ENCODE data around the gene PROSER3. TPM values are rescaled to one million over a fixed set of nuclear protein-coding genes. Genes with fewer than 3 reads are reported as not detected.

Gene PROSER3
- total and polyA plus RNA-seq, 2 experiments from 2014 or later = 21.8 to 28.0 TPM

DNA sequence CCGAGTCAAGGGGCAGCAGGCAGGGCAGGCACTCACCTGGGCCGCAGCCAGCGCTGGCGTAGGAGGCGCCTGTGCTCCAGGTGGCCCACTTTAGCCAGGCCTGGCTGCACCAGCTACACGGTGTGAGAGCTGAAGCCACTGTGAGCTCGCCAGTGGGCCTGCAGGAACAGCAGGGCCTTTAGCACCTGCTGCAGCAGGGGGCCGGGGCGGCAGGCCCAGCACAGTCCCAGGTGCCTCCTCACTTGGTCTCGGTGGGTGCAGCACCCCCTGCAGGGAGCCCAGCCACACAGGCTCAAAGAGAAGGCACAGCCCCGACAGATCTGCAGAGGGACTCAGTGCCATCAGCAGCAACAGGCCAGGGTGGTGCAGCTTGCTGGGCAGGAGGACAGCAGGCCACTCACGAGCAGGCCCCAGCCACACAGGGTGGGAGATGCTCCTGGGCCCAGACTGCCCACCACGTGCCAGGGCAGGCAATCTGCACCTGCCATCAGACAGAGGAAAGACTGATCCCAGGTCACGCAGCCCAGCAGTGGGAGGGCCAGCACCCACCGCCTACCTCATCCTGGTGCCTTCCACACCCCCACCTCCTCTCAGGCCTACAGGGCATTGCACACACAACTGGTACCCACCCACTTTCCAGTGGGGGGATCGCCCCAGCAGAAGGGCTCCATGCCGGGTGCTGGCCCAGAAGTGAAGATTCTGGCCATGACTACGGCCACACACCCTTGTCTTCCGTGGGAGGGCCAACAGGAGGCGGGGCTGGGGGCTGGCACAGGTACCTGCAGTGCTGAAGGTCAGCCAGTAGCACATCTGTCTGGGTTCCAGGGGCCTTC is 33.2 kb downstream of the PROSER3 start:
- H3K27me3 Mint-ChIP-seq (ENCODE audit: insufficient read depth, low read depth, poor library complexity) = peaks cover 17% of the 10 kb centered on the region

More for the DNA sequence above, 33.2 kb downstream of the PROSER3 start:
- TF ChIP-seq, protein P1, sequence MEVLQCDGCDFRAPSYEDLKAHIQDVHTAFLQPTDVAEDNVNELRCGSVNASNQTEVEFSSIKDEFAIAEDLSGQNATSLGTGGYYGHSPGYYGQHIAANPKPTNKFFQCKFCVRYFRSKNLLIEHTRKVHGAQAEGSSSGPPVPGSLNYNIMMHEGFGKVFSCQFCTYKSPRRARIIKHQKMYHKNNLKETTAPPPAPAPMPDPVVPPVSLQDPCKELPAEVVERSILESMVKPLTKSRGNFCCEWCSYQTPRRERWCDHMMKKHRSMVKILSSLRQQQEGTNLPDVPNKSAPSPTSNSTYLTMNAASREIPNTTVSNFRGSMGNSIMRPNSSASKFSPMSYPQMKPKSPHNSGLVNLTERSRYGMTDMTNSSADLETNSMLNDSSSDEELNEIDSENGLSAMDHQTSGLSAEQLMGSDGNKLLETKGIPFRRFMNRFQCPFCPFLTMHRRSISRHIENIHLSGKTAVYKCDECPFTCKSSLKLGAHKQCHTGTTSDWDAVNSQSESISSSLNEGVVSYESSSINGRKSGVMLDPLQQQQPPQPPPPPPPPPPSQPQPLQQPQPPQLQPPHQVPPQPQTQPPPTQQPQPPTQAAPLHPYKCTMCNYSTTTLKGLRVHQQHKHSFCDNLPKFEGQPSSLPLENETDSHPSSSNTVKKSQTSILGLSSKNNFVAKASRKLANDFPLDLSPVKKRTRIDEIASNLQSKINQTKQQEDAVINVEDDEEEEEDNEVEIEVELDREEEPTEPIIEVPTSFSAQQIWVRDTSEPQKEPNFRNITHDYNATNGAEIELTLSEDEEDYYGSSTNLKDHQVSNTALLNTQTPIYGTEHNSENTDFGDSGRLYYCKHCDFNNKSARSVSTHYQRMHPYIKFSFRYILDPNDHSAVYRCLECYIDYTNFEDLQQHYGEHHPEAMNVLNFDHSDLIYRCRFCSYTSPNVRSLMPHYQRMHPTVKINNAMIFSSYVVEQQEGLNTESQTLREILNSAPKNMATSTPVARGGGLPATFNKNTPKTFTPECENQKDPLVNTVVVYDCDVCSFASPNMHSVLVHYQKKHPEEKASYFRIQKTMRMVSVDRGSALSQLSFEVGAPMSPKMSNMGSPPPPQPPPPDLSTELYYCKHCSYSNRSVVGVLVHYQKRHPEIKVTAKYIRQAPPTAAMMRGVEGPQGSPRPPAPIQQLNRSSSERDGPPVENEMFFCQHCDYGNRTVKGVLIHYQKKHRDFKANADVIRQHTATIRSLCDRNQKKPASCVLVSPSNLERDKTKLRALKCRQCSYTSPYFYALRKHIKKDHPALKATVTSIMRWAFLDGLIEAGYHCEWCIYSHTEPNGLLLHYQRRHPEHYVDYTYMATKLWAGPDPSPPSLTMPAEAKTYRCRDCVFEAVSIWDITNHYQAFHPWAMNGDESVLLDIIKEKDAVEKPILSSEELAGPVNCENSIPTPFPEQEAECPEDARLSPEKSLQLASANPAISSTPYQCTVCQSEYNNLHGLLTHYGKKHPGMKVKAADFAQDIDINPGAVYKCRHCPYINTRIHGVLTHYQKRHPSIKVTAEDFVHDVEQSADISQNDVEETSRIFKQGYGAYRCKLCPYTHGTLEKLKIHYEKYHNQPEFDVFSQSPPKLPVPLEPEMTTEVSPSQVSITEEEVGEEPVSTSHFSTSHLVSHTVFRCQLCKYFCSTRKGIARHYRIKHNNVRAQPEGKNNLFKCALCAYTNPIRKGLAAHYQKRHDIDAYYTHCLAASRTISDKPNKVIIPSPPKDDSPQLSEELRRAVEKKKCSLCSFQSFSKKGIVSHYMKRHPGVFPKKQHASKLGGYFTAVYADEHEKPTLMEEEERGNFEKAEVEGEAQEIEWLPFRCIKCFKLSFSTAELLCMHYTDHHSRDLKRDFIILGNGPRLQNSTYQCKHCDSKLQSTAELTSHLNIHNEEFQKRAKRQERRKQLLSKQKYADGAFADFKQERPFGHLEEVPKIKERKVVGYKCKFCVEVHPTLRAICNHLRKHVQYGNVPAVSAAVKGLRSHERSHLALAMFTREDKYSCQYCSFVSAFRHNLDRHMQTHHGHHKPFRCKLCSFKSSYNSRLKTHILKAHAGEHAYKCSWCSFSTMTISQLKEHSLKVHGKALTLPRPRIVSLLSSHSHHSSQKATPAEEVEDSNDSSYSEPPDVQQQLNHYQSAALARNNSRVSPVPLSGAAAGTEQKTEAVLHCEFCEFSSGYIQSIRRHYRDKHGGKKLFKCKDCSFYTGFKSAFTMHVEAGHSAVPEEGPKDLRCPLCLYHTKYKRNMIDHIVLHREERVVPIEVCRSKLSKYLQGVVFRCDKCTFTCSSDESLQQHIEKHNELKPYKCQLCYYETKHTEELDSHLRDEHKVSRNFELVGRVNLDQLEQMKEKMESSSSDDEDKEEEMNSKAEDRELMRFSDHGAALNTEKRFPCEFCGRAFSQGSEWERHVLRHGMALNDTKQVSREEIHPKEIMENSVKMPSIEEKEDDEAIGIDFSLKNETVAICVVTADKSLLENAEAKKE (CRISPR knock-in tag; IDR thresholded peaks at IDR 0.05) = no peak
- no peak for TF ChIP-seq CREB1 (CRISPR knock-in tag; IDR thresholded peaks at IDR 0.05; ENCODE audit: low read depth)
- no peak for TF ChIP-seq STAT1 (IDR thresholded peaks at IDR 0.05; ENCODE audit: unreplicated experiment)
- TF ChIP-seq, protein P2, sequence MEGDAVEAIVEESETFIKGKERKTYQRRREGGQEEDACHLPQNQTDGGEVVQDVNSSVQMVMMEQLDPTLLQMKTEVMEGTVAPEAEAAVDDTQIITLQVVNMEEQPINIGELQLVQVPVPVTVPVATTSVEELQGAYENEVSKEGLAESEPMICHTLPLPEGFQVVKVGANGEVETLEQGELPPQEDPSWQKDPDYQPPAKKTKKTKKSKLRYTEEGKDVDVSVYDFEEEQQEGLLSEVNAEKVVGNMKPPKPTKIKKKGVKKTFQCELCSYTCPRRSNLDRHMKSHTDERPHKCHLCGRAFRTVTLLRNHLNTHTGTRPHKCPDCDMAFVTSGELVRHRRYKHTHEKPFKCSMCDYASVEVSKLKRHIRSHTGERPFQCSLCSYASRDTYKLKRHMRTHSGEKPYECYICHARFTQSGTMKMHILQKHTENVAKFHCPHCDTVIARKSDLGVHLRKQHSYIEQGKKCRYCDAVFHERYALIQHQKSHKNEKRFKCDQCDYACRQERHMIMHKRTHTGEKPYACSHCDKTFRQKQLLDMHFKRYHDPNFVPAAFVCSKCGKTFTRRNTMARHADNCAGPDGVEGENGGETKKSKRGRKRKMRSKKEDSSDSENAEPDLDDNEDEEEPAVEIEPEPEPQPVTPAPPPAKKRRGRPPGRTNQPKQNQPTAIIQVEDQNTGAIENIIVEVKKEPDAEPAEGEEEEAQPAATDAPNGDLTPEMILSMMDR (conservative IDR thresholded peaks at IDR 0.05; ENCODE audit: low read depth in 2 of 2) = peak; percentile 17 to 48; a peak in 3 of 4 replicates
- no peak for TF ChIP-seq ZNF114 (CRISPR knock-in tag; IDR thresholded peaks at IDR 0.05)
- no peak for TF ChIP-seq JUNB (IDR thresholded peaks at IDR 0.05; ENCODE audit: unreplicated experiment)
- DNase-seq (ENCODE audit: low spot score) (peak; percentile 41), ATAC-seq (peak; percentile 56)
- Histone ChIP-seq H3K4me1 (ENCODE audit: insufficient read depth) (no peaks in the 10 kb centered on the region), H3K36me3 (ENCODE audit: insufficient read depth) (no peaks in the 10 kb centered on the region), H3K4me3 (no peak overlapping the region), H2AFZ (no peak overlapping the region), H4K20me1 (replicated peaks; ENCODE audit: insufficient read depth) (no peaks in the 10 kb centered on the region), H3K4me2 (no peak overlapping the region), H3K9me2 (ENCODE audit: insufficient read depth) (no peaks in the 10 kb centered on the region), H3F3A (replicated peaks; ENCODE audit: low read depth) (0 out of 2 replicates have a peak, but pooled peaks cover 5% of the 10 kb centered on the region), H3K27ac (ENCODE audit: low read depth) (no peak overlapping the region), H3K27me3 (ENCODE audit: insufficient read depth) (peaks cover 13% of the 10 kb centered on the region), H3K79me2 (replicated peaks; ENCODE audit: insufficient read depth) (no peaks in the 10 kb centered on the region)
- no peak overlapping the region for H3K4me3 Mint-ChIP-seq
- no peak overlapping the region for H3K27ac Mint-ChIP-seq
- no peaks in the 10 kb centered on the region for H3K36me3 Mint-ChIP-seq (ENCODE audit: low read depth)
- H3K9me3 Mint-ChIP-seq = no peaks in the 10 kb centered on the region
- peaks cover 3% of the 10 kb centered on the region for H3K4me1 Mint-ChIP-seq

Data from GM23338 (cell line).